Left ventricle myocardium inferior (tissue), 1 donor: ENCODE data around the gene PLA2G4B. TPM values are rescaled to one million over a fixed set of nuclear protein-coding genes. Genes with fewer than 3 reads are reported as not detected.

Experiments
- DNase-seq: peaks from one replicate; pipeline ENCODE4 v3.0.0-alpha.2; 2020
- H3K27ac ChIP-seq: fragments of 200-600 bp; replicated peaks from 2 replicates; pipeline ENCODE4 v1.8.0; 2021
- H3K27me3 ChIP-seq: fragments of 200-600 bp; 2 replicates; pipeline ENCODE4 v1.8.0; 2021; ENCODE audit warnings: low read depth
- H3K36me3 ChIP-seq: fragments of 200-600 bp; 2 replicates; pipeline ENCODE4 v1.8.0; 2021
- H3K4me1 ChIP-seq: fragments of 200-600 bp; 2 replicates; pipeline ENCODE4 v1.8.0; 2021
- H3K4me3 ChIP-seq: fragments of 200-600 bp; 2 replicates; pipeline ENCODE4 v1.8.0; 2021; ENCODE audit warnings: mild to moderate bottlenecking, moderate library complexity
- H3K9me3 ChIP-seq: fragments of 200-600 bp; replicated peaks from 2 replicates; pipeline ENCODE4 v1.8.0; 2021
- intact Hi-C: fragments of 100-400 bp; cut with micrococcal nuclease; formaldehyde crosslinking; loops from one replicate; pipeline ENCODE4 v1.11.0; 2022
- total RNA-seq: library from RNA; stranded (reverse); fragmentation: NEBNext Ultra II Directional; extraction: Animal tissue kit (Norgen Biotek cat#: 25700); gene quantifications from one replicate; pipeline ENCODE4 v1.2.1, GENCODE V29; 2021
- TF ChIP-seq, protein P1 (sequence below): fragments of 200-600 bp; IDR thresholded peaks from 2 replicates; pipeline ENCODE4 v1.8.0; 2021; ENCODE audit warnings: antibody characterized with exemption, mild to moderate bottlenecking, borderline replicate concordance
- donor health status: DM: no; HTN: yes; CAD: no; lungs with severe emphysema.

Gene PLA2G4B
- total RNA-seq, 1 donor from 2014 or later, result 3.8 TPM

DNA sequence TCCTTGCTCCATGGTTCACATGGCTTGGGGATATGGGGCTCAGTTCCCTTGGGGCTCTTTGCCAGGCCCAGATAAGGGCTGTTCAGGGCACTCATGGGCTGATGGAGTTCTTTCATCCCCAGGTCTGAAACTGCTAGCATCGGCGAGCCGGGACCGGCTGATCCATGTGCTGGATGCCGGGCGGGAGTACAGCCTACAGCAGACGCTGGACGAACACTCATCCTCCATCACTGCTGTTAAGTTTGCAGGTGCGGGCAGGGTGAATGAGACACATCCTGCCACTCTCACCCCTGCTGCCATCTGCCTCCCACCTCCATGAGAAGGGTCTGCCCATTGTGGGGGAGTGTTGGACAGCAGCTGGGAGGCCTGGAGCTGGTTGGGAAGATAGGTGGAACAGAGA, 21.9 kb upstream of the PLA2G4B start:
- no peak for DNase-seq
- intact Hi-C loops, result no loop called here
- no peak overlapping the region for H3K4me3 ChIP-seq
- peaks cover 93% of the 10 kb centered on the region for H3K36me3 ChIP-seq
- H3K27me3 ChIP-seq, result no peaks in the 10 kb centered on the region
- TF ChIP-seq, protein P1, sequence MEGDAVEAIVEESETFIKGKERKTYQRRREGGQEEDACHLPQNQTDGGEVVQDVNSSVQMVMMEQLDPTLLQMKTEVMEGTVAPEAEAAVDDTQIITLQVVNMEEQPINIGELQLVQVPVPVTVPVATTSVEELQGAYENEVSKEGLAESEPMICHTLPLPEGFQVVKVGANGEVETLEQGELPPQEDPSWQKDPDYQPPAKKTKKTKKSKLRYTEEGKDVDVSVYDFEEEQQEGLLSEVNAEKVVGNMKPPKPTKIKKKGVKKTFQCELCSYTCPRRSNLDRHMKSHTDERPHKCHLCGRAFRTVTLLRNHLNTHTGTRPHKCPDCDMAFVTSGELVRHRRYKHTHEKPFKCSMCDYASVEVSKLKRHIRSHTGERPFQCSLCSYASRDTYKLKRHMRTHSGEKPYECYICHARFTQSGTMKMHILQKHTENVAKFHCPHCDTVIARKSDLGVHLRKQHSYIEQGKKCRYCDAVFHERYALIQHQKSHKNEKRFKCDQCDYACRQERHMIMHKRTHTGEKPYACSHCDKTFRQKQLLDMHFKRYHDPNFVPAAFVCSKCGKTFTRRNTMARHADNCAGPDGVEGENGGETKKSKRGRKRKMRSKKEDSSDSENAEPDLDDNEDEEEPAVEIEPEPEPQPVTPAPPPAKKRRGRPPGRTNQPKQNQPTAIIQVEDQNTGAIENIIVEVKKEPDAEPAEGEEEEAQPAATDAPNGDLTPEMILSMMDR, result no peak
- H3K4me1 ChIP-seq, result no peaks in the 10 kb centered on the region
- H3K27ac ChIP-seq, result no peak overlapping the region
- no peaks in the 10 kb centered on the region for H3K9me3 ChIP-seq

DNA sequence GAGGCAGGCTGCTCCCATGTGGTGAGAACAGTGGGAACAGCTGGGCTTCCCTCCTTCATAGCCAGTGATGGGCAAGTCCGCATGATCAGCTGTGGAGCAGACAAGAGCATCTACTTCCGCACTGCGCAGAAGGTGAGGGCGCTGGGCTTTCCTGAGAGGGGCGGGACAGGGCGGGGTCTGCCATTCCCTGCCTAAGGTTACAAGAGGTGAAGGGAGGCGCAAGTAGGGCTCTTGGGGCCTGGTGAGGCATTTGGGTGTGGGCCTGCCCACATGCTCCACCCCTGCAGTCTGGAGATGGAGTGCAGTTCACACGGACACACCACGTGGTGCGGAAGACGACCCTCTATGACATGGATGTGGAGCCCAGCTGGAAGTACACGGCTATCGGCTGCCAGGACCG, 21.3 kb upstream of the PLA2G4B start:
- no peaks in the 10 kb centered on the region for H3K4me1 ChIP-seq
- TF ChIP-seq, protein P1, result no peak
- no peaks in the 10 kb centered on the region for H3K27me3 ChIP-seq
- intact Hi-C loops, result no loop called here
- DNase-seq, result no peak
- H3K27ac ChIP-seq, result no peak overlapping the region
- H3K4me3 ChIP-seq, result no peak overlapping the region
- H3K36me3 ChIP-seq, result peaks cover 96% of the 10 kb centered on the region
- H3K9me3 ChIP-seq, result no peaks in the 10 kb centered on the region

DNA sequence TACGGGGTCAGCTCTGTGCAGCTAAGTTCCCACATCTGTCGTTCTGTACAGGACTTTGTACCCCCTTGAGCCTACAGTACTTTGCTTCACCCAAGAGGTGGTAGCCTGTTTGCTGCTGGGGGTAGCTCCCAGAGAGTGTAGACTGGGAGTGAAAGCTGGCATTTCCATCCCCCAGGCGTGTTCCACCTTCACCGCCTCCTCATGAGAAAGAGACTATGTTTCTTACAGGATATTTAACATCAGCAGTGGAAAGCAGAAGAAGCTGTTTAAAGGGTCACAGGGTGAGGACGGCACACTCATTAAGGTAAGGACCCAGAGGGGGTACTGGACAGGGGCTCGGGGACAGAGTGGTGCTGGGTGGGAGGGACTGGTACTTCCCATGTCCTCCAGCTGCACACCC, 20.9 kb upstream of the PLA2G4B start:
- Histone ChIP-seq H3K4me3 (no peak overlapping the region), H3K36me3 (peaks cover 96% of the 10 kb centered on the region), H3K9me3 (no peaks in the 10 kb centered on the region), H3K4me1 (no peaks in the 10 kb centered on the region), H3K27ac (no peak overlapping the region), H3K27me3 (no peaks in the 10 kb centered on the region)
- intact Hi-C loops, result no loop called here
- DNase-seq, result no peak
- TF ChIP-seq, protein P1, result no peak

DNA sequence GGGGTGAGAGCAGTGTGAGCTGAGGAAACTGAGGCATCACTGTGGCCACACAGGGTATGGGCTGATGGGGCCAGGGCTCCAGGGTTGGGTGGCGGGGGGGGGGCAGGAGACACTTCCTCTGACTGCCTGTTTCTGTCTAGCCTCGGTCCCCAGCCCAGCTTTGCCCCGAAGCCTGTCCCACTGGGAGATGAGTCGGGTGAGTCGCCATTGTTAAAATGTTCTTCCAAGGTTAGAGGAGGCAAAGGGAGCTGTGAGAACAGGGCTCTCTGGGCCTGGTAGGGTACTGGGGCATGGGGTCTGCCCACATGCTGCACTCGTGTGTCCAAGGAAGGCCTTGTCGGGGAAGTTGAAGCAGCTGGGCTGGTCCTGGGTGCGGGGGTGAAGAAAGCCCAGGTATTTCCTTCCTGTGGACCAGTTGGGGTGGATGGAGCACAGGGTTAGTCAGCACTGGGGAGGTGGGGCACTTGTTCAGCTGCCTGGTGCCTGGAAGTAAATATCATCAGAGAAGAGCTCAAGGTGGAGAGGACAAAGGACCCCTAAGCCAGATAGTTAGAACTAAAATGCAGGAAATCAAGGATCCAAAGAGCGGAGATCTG, 19.1 kb upstream of the PLA2G4B start:
- H3K4me3 ChIP-seq, result no peak overlapping the region
- no peak overlapping the region for H3K27ac ChIP-seq
- peaks cover 96% of the 10 kb centered on the region for H3K36me3 ChIP-seq
- H3K4me1 ChIP-seq, result no peaks in the 10 kb centered on the region
- intact Hi-C loops, result no loop called here
- no peaks in the 10 kb centered on the region for H3K9me3 ChIP-seq
- no peak for DNase-seq
- H3K27me3 ChIP-seq, result no peaks in the 10 kb centered on the region
- TF ChIP-seq, protein P1, result no peak

DNA sequence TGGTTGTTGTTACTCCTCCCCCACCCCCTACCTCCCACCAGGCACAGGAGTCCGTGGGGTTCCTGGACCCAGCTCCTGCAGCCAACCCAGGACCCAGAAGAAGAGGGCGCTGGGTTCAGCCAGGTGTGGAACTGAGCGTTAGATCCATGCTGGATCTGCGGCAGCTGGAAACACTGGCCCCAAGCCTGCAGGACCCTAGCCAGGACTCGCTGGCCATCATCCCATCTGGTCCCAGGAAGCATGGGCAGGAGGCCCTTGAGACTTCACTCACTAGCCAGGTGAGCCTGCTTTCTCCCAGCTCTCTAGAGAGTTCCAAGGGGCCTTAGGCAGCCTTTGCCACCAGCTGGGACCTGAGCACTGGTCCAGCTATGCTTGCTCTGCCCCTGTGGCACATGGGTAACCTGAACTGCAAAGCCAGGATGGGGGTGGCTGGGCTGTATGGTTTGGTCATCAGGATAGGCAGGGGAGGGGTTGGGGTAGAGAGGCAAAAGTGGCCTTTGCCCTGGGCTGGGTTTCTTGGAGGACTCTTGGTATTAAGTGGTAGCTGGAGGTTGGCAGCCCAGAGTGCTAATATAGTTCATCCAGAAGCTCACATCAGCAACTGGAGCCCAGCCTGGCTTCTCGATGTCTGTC, 17.7 kb upstream of the PLA2G4B start:
- no peak for DNase-seq
- Histone ChIP-seq H3K27ac (no peak overlapping the region), H3K9me3 (no peaks in the 10 kb centered on the region), H3K36me3 (peaks cover 86% of the 10 kb centered on the region), H3K27me3 (no peaks in the 10 kb centered on the region), H3K4me3 (no peak overlapping the region), H3K4me1 (no peaks in the 10 kb centered on the region)
- TF ChIP-seq, protein P1, result no peak
- intact Hi-C loops, result no loop called here
